Endothelial cell of umbilical vein (primary cell): ENCODE data around the gene AP5Z1. TPM values are rescaled to one million over a fixed set of nuclear protein-coding genes. Genes with fewer than 3 reads are reported as not detected.

Experiments
- BruUV-seq: library from RNA; stranded (reverse); fragments of 400-500 nt; replicated peaks from 2 replicates; lab custom pipeline; 2021; lab: Mats Ljungman, UMichigan
- CTCF ChIA-PET: fragments of 300-600, 350-600 bp; sonication (Branson Sonifier 250); formaldehyde crosslinking; loops from one replicate; lab custom pipeline; 2021; ENCODE audit warnings: antibody characterized with exemption, inconsistent platforms; lab: Charles Lee
- POLR2A ChIA-PET: fragments of 300-600, 350-600 bp; sonication (Branson Sonifier 250); formaldehyde crosslinking; loops from one replicate; lab custom pipeline; 2021; ENCODE audit warnings: antibody characterized with exemption, inconsistent platforms; lab: Charles Lee
- DNase-seq: peaks from one replicate; pipeline ENCODE4 v3.0.0-alpha.2; 2011; ENCODE audit warnings: low read depth, low spot score
- FAIRE-seq: peaks from 2 replicates; lab custom pipeline; 2011; peaks lifted over from hg19 to GRCh38; lab: Jason Lieb, UNC
- H2AFZ ChIP-seq: 2 replicates; pipeline ENCODE4 v1.6.0; 2012; ENCODE audit warnings: low read depth, low read length, control low read depth, inconsistent platforms
- H3K27ac ChIP-seq: 2 replicates; pipeline ENCODE4 v1.5.1; 2011; ENCODE audit warnings: low read depth, mild to moderate bottlenecking, control low read depth, low read length, moderate library complexity; ENCODE audit not compliant: insufficient read depth
- H3K27me3 ChIP-seq, 2 experiments: 2 replicates each; pipeline versions ENCODE4 v1.6.0 to v1.6.1; 2011; ENCODE audit warnings: low read length in 2 of 2, mixed read lengths in 1 of 2; ENCODE audit not compliant: control insufficient read depth in 2 of 2, insufficient read depth in 2 of 2
- H3K36me3 ChIP-seq, 2 experiments: 2 replicates in 1 of 2; 3 replicates in 1 of 2; pipeline ENCODE4 v1.5.1; 2011; ENCODE audit warnings: low read length in 2 of 2, mild to moderate bottlenecking in 1 of 2, moderate library complexity in 1 of 2; ENCODE audit not compliant: control insufficient read depth in 2 of 2, insufficient read depth in 2 of 2; ENCODE audit errors: extremely low read depth in 1 of 2
- H3K4me1 ChIP-seq: 3 replicates; pipeline ENCODE4 v1.5.1; 2011; ENCODE audit warnings: mild to moderate bottlenecking, low read length; ENCODE audit not compliant: control insufficient read depth, insufficient read depth; ENCODE audit errors: extremely low read depth
- H3K4me2 ChIP-seq: 2 replicates; pipeline ENCODE4 v1.6.1; 2011; ENCODE audit warnings: low read length, control low read depth, mixed read lengths; ENCODE audit not compliant: insufficient read depth
- H3K4me3 ChIP-seq, 3 experiments: fragments of 200-600 bp in 1 of 3; sonication (generic), shearing (Covaris generic) in 1 of 3; replicated peaks in 1 of 3; 2 replicates each; pipeline ENCODE4 v1.5.1; 2011 to 2016; ENCODE audit warnings: control low read depth in 3 of 3, low read length in 3 of 3, mild to moderate bottlenecking in 2 of 3, inconsistent platforms in 1 of 3, low read depth in 1 of 3, moderate library complexity in 1 of 3; ENCODE audit not compliant: insufficient read depth in 1 of 3
- H3K79me2 ChIP-seq: 2 replicates; pipeline ENCODE4 v1.6.0; 2012; ENCODE audit warnings: low read length, inconsistent platforms; ENCODE audit not compliant: control insufficient read depth, insufficient read depth
- H3K9ac ChIP-seq: replicated peaks from 2 replicates; pipeline ENCODE3; 2011; ENCODE audit warnings: low read length, control low read depth; ENCODE audit not compliant: insufficient read depth; ENCODE audit errors: extremely low read depth
- H3K9me1 ChIP-seq: replicated peaks from 3 replicates; pipeline ENCODE4 v1.6.0; 2011; ENCODE audit warnings: mild to moderate bottlenecking, low read length; ENCODE audit not compliant: control insufficient read depth, insufficient read depth; ENCODE audit errors: extremely low read depth
- H3K9me3 ChIP-seq: replicated peaks from 2 replicates; pipeline ENCODE4 v1.5.1; 2012; ENCODE audit warnings: low read length, inconsistent platforms; ENCODE audit not compliant: control insufficient read depth, insufficient read depth
- H4K20me1 ChIP-seq: replicated peaks from 2 replicates; pipeline ENCODE3; 2011; ENCODE audit warnings: mild to moderate bottlenecking, low read length; ENCODE audit not compliant: control insufficient read depth, insufficient read depth; ENCODE audit errors: extremely low read depth
- EZH2 ChIP-seq: IDR thresholded peaks from 2 replicates; pipeline ENCODE4 v1.6.1; 2012; ENCODE audit warnings: borderline replicate concordance, low read depth, mild to moderate bottlenecking, moderate library complexity, low read length, inconsistent platforms; ENCODE audit not compliant: severe bottlenecking
- FOS ChIP-seq: IDR thresholded peaks from 2 replicates; pipeline ENCODE4 v1.6.1; 2011; ENCODE audit warnings: mild to moderate bottlenecking, low read length, moderate library complexity, borderline replicate concordance; ENCODE audit not compliant: insufficient read depth
- GATA2 ChIP-seq: IDR thresholded peaks from 2 replicates; pipeline ENCODE4 v1.7.0; 2011; ENCODE audit warnings: low read depth, mild to moderate bottlenecking, moderate library complexity, mixed read lengths, low read length; ENCODE audit not compliant: insufficient read length, insufficient read depth
- JUN ChIP-seq: IDR thresholded peaks from 2 replicates; pipeline ENCODE4 v1.6.1; 2011; ENCODE audit warnings: borderline replicate concordance, low read depth; ENCODE audit not compliant: insufficient read length, insufficient read depth
- MYC ChIP-seq: IDR thresholded peaks from one replicate; pipeline ENCODE4 v1.6.1; 2011; ENCODE audit warnings: mild to moderate bottlenecking, low read depth, low read length
- POLR2A ChIP-seq: IDR thresholded peaks from 2 replicates; pipeline ENCODE4 v1.6.1; 2012; ENCODE audit warnings: low read depth, mild to moderate bottlenecking, control low read depth, low read length
- POLR2AphosphoS5 ChIP-seq: IDR thresholded peaks from 2 replicates; pipeline ENCODE4 v1.6.1; 2012; ENCODE audit warnings: low read depth, mild to moderate bottlenecking, control low read depth, low read length, moderate library complexity; ENCODE audit not compliant: insufficient read depth
- dilution Hi-C: fragments of 300-500 bp; cut with MboI; formaldehyde crosslinking; loops from one replicate; pipeline ENCODE4 v1.15.0; 2019; ENCODE audit warnings: low sequenced_read_pairs; ENCODE audit not compliant: extremely low pct_ligation_motif_present
- intact Hi-C: fragments of 100-400 bp; cut with micrococcal nuclease; formaldehyde crosslinking; loops from one replicate; pipeline ENCODE4 v1.10.0; 2022
- polyA plus RNA-seq, 4 experiments: library from polyadenylated mRNA; depleted of rRNA in 3 of 4; stranded (reverse) in 3 of 4; unstranded in 1 of 4; fragments of >200 nt; gene quantifications; 2 replicates each; pipeline versions ENCODE4 v1.2.1 to v1.2.3, GENCODE V29; 2011 to 2012; ENCODE audit warnings: missing spikeins in 1 of 4
- total RNA-seq: library from RNA; stranded (reverse); gene quantifications from 2 replicates; pipeline ENCODE4 v1.2.3, GENCODE V29; 2021
- TF ChIP-seq, protein P1 (sequence below): IDR thresholded peaks from 2 replicates; pipeline ENCODE4 v1.6.1; 2011; ENCODE audit not compliant: insufficient read depth, insufficient read length
- TF ChIP-seq, protein P2 (sequence below), 2 donors: IDR thresholded peaks; 1 replicate in 1 of 2; 2 replicates in 1 of 2; pipeline ENCODE4 v1.5.1; 2011; ENCODE audit warnings: low read length in 2 of 2, mild to moderate bottlenecking in 2 of 2, moderate library complexity in 2 of 2, control low read depth in 1 of 2, inconsistent platforms in 1 of 2, low read depth in 1 of 2; ENCODE audit not compliant: insufficient read depth in 1 of 2; ENCODE audit errors: extremely low read depth in 1 of 2

Gene AP5Z1
- total and polyA plus RNA-seq, 2 donors (not counting 3 experiments of a cell fraction or from before 2014, with no cell fraction given) = 53.7 to 58.9 TPM

DNA sequence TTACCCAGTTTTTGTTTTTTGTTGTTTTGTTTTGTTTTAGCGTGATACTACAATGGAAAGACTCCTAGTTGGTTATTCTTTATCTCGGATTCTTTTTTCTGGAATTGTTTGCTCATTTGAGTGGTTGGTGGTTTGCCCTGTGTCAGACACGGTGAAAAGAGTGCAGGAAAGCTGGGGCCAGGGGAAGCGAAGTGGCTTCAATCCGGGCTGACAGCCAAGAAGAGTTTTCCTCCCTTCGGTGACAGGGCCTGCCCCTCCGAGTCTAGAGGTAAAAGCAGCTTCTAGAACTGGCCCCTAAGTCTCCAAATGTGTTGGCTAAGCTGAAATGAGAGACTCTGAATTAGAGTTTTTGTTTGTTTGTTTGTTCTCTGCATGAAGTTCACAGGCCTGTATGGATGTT is 5.7 kb upstream of the AP5Z1 start:
- Histone ChIP-seq H3K4me3 (no peak overlapping the region), H3K9ac (no peak overlapping the region), H3K27ac (no peak overlapping the region), H3K9me3 (no peaks in the 10 kb centered on the region), H2AFZ (no peak overlapping the region), H3K27me3 (no peaks in the 10 kb centered on the region), H3K79me2 (no peaks in the 10 kb centered on the region), H4K20me1 (no peaks in the 10 kb centered on the region), H3K36me3 (peaks cover 5 to 7% of the 10 kb centered on the region in 2 experiments), H3K4me2 (no peak overlapping the region), H3K4me1 (peaks cover 13% of the 10 kb centered on the region), H3K9me1 (no peaks in the 10 kb centered on the region)
- intact Hi-C loops (no loop called here), dilution Hi-C loops (no loop called here)
- BruUV-seq = TSS peak; percentile 4
- FAIRE-seq = peak; percentile 73
- ChIA-PET CTCF (interaction anchor here (1.0 kb wide), 1 partner anchor 157 kb away, joined by 3 read pairs; no protein-coding TSS in a partner anchor), POLR2A (no interaction called here)
- TF ChIP-seq, protein P1, sequence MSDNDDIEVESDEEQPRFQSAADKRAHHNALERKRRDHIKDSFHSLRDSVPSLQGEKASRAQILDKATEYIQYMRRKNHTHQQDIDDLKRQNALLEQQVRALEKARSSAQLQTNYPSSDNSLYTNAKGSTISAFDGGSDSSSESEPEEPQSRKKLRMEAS = no peak
- TF ChIP-seq, protein P2, sequence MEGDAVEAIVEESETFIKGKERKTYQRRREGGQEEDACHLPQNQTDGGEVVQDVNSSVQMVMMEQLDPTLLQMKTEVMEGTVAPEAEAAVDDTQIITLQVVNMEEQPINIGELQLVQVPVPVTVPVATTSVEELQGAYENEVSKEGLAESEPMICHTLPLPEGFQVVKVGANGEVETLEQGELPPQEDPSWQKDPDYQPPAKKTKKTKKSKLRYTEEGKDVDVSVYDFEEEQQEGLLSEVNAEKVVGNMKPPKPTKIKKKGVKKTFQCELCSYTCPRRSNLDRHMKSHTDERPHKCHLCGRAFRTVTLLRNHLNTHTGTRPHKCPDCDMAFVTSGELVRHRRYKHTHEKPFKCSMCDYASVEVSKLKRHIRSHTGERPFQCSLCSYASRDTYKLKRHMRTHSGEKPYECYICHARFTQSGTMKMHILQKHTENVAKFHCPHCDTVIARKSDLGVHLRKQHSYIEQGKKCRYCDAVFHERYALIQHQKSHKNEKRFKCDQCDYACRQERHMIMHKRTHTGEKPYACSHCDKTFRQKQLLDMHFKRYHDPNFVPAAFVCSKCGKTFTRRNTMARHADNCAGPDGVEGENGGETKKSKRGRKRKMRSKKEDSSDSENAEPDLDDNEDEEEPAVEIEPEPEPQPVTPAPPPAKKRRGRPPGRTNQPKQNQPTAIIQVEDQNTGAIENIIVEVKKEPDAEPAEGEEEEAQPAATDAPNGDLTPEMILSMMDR (IDR thresholded peaks at IDR 0.05; ENCODE audit: extremely low read depth in 1 of 2, insufficient read depth in 1 of 2, low read depth in 1 of 2, low read length in 2 of 2) = no peak
- TF ChIP-seq POLR2AphosphoS5 = no peak
- DNase-seq = peak; percentile 60

DNA sequence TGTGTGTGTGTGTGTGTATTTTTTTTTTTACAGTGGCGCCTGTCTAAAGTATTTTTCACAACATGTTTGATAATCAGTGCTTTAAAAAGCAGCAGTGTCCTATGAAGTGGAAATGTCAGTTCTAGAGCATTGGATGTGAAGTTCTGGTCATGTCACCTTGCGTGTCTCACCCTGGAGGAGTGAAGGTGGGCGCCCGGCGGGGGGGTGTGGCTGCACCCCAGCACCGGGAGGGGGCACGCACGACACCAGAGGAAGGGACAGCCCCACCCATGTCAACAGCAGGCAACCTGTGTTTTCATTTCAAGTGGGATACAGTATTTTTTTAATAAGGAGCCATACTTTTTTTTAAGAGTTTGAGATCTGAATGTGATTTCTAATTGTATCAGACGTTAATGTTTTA is 4.5 kb upstream of the AP5Z1 start:
- peaks cover 2% of the 10 kb centered on the region for H3K79me2 ChIP-seq
- intact Hi-C loops = no loop called here
- no TSS peak for BruUV-seq
- FAIRE-seq = no peak
- no peak for TF ChIP-seq GATA2
- TF ChIP-seq JUN = no peak
- TF ChIP-seq, protein P1 = no peak
- TF ChIP-seq FOS = no peak
- TF ChIP-seq, protein P2 (IDR thresholded peaks at IDR 0.05; ENCODE audit: extremely low read depth in 1 of 2, insufficient read depth in 1 of 2, low read depth in 1 of 2, low read length in 2 of 2) = no peak
- no peak for TF ChIP-seq MYC
- no peak for TF ChIP-seq EZH2
- no peak for TF ChIP-seq POLR2A
- TF ChIP-seq POLR2AphosphoS5 = no peak
- H3K9ac ChIP-seq = no peak overlapping the region
- H3K9me3 ChIP-seq = no peaks in the 10 kb centered on the region
- H2AFZ ChIP-seq = no peak overlapping the region
- H3K27me3 ChIP-seq = no peaks in the 10 kb centered on the region
- DNase-seq = no peak
- ChIA-PET CTCF (no interaction called here), POLR2A (interaction anchor here (0.6 kb wide), 1 partner anchor 1771 kb away, joined by 7 read pairs; no protein-coding TSS in a partner anchor)
- dilution Hi-C loops = no loop called here
- H3K4me3 ChIP-seq = no peak overlapping the region
- H3K36me3 ChIP-seq = peaks cover 2 to 5% of the 10 kb centered on the region in 2 experiments
- H3K4me1 ChIP-seq = peaks cover 13% of the 10 kb centered on the region
- H3K4me2 ChIP-seq = no peak overlapping the region
- H4K20me1 ChIP-seq = no peaks in the 10 kb centered on the region
- H3K9me1 ChIP-seq = no peaks in the 10 kb centered on the region
- H3K27ac ChIP-seq = no peak overlapping the region
